Measurements from ENCODE around the gene KLK8.
"Not testable (repeated sequence)": the region's sequence is repeated elsewhere in the genome, so short reads cannot be mapped to it uniquely, and the experiment has no call there.

KLK8 gene

GRCh38 chr19:50982186-50982585 lies 19.2 kb downstream of the KLK8 start:
- no peak for DNase-seq (ENCODE audit: low read depth)

GRCh38 chr19:50981587-50982146 lies 19.7 kb downstream of the KLK8 start:
- DNase-seq (ENCODE audit: low read depth), result no peak

DNA sequence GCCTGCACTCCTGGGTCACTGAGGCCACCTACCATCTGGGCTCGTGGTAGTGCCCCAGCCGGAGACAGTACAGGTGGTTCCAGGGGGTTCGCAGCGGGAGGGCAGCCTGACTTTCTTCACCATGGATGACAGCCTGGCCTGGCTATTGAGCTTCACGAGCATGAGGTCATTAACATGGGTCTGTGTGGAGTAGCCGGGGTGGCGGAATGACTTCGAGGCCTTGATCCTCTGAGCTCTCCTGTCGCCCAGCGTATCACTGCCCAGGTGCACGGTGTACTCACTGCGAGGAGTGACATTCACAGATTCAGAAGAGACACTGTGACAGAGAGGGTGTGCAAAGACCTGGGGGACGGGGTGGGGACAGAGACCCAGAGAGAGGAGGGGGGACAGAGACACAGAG lies 21.2 kb downstream of the KLK8 start:
- no peak for DNase-seq (ENCODE audit: low read depth)

- DNase-seq (ENCODE audit: low read depth), result no peak
Measured at GRCh38 chr19:50979758-50980157, 21.6 kb downstream of the KLK8 start.

- no peak for DNase-seq (ENCODE audit: low read depth)
Measured at GRCh38 chr19:50978772-50979390, 22.5 kb downstream of the KLK8 start.

- DNase-seq (ENCODE audit: low read depth), result no peak
Measured at GRCh38 chr19:50977626-50978025, 23.8 kb downstream of the KLK8 start.

- no peak for DNase-seq (ENCODE audit: low read depth)
Measured at GRCh38 chr19:50975766-50976165, 25.6 kb downstream of the KLK8 start.

DNA sequence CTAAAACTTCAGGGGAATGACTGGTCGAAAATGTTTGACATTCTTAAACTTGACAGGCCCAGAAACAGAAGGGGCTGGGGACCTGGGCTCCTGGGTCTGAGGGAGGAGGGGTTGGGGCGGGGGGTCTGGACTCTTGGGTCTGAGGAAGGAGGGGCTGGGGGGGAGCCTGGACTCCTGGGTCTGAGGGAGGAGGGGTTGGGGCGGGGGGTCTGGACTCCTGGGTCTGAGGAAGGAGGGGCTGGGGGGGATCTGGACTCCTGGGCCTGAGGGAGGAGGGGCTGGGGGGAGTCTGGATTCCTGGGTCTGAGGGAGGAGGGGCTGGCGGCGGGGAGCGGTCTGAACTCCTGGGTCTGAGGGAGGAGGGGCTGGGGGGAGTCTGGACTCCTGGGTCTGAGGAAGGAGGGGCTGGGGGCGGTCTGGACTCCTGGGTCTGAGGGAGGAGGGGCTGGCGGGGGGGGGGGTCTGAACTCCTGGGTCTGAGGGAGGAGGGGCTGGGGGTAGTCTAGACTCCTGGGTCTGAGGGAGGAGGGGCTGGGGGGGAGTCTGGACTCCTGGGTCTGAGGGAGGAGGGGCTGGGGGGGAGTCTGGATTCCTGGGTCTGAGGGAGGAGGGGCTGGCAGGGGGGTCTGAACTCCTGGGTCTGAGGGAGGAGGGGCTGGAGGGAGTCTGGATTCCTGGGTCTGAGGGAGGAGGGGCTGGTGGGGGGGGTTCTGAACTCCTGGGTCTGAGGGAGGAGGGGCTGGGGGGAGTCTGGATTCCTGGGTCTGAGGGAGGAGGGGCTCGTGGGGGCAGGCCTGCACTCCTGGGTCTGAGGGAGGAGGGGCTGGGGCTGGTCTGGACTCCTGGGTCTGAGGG lies 26.5 kb downstream of the KLK8 start:
- no peak for DNase-seq (ENCODE audit: low read depth)

GRCh38 chr19:50972795-50973376 lies 28.5 kb downstream of the KLK8 start:
- no peak for DNase-seq (ENCODE audit: low read depth)

DNA sequence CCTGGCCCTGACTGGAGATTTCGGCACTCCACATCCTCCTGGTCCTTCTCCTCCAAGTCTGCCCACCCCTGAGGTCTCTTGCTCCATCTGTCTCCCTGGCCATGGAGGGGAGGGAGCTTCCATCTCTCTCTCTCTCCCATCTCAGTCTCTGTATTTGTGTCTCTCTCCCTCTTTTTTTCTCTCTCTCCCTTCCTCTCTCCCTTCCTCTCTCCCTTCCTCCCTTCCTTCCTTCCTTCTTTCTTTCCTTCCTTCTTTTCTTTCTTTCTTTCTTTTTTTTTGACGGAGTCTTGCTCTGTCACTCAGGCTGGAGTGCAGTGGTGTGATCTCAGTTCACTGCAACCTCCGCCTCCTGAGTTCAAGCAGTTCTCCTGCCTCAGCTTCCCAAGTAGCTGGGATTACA lies 31.6 kb downstream of the KLK8 start:
- not testable (repeated sequence) for DNase-seq (ENCODE audit: low read depth)

GRCh38 chr19:50969413-50969760 lies 32.0 kb downstream of the KLK8 start, which contains the start of gene KLK6:
Gene KLK6, minus strand, starts transcription at chr19:50969591. Its CDS starts 1,487 bp downstream, at chr19:50968104.
- DNase-seq (ENCODE audit: low read depth), result no peak

DNA sequence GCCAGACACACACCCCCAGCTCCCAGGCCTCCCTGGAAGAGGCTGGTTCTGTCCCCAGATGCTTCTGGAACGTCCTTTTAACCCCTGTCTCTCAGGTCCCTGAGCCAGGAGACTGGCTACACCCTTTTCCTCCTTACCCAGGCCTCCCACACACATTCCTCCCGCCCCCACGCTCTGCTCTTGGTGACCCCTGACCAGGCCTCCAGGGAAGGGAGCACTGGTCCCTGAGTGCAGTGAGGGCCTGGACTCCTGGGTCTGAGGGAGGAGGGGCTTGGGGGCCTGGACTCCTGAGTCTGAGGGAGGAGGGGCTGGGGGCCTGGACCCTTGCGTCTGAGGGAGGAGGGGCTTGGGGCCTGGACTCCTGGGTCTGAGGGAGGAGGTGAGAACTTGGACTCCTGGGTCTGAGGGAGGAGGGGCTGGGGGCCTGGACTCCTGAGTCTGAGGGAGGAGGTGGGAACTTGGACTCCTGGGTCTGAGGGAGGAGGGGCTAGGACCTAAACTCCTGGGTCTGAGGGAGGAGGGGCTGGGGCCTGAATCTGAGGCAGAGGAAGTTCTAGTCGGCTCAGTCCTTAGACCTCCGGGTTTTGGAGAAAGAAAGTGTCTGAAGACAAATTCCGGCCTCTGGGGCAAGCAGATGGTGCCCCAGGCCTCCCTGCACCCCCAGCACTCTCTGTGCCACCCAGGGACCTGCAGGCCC lies 32.5 kb downstream of the KLK8 start:
- DNase-seq (ENCODE audit: low read depth), result no peak

DNA sequence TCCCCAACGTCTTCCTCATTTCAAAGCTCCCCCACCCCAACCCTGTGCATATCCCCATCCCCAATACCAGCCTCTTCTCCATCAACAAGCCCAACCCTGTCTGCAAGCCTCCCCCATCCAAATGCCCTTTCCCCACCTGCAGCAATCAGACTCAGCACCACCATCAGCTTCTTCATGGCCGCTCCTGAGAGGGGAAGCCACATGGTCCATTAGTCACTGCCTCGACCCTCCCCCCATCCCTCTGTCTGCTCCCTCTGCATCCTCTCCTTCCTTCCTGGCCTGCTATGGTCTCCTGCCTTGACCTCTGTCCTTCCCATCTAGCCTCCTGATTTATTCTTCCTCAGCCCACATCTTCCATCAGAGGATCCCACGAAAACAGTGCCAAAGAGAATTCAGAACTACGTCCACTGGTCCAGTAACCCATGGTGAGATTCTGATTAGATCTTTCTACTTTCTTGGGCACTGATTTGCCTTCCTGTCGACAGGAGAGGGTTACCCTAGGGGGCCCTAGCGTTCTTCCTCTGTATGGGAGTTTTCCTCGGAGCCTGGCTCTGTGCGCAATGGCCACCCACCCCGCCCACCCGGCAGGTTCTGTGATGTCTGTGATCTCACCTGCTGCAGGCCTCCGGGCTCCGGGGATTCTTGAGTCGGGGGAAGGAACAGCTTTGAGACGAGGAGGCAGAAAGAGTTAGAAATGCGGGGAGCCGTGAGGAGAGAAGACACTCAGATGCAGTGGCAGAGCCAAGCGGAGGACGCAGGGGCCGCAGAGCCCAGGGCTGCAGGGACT lies 33.3 kb downstream of the KLK8 start:
- no peak for DNase-seq (ENCODE audit: low read depth)

GRCh38 chr19:50964266-50964665 lies 37.1 kb downstream of the KLK8 start:
- DNase-seq (ENCODE audit: low read depth), result no peak

- no peak for DNase-seq (ENCODE audit: low read depth)
Measured at GRCh38 chr19:50963381-50963780, 38.0 kb downstream of the KLK8 start.

DNA sequence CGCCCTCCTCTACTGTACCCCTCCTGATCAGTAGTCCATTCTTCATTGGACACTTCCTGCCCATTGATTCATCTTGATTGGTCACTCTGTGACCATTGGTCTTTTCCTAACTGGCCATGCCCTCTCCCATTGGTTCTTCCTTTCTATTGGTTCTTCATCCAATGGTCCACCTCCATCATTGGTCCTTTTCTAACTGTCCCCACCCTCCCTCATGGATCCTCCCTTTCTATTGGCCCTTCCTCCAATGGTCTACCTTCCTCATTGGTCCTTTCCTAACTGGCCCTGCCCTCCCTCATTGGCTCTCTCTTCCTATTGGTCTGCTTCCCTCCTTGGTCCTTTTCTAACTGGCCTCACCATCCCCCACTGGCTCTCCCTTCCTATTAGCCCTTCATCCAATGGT lies 39.2 kb downstream of the KLK8 start:
- no peak for DNase-seq (ENCODE audit: low read depth)

GRCh38 chr19:50959731-50960500 lies 41.5 kb downstream of the KLK8 start:
- DNase-seq (ENCODE audit: low read depth), result no peak

DNA sequence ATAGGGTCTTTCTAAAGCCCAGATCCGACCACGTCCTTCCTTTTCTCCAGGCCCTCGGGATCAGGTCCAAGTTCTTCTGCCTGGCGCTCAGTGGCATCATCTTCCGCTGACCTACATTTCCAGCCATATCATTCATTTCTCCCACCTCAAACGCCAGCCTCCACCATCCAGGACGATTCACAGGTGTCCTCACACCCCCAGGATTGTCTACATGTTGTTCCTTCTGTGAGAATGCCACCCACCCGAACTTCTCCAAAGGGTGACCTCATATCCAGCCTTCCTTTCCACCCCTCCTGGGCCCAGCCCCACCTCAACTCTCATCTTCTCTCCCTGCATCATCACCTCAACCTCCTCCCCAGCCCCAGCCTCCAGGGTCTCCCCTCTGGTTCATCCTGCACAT lies 43.8 kb downstream of the KLK8 start:
- no peak for DNase-seq (ENCODE audit: low read depth)

DNA sequence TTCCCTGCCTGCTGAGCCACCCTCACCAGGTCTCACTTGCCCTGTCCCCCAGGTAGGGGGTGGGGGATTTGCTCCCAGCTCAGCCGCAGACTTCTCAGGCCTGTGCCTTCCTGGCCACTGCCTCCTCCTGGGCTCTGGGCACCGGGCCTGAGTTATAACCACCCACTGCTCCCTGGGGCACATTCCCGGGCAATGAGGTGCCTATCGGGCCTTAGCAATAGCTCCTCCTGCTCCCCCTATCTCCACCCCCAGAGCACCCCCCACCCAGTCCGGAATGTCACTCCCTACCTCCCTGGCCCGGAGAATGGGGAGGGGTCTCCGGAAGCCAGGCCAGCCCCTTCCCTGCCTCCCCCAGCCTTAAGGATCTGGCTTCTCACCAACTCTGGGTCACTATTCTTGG lies 48.5 kb downstream of the KLK8 start, which contains the start of gene KLK5:
Gene KLK5, minus strand, starts transcription at position 129 of the 400 bp plus-strand sequence. CDS start 381 bp downstream, outside the sequence.
- no peak for DNase-seq (ENCODE audit: low read depth)

- DNase-seq (ENCODE audit: low read depth), result no peak
Measured at GRCh38 chr19:50949861-50950260, 51.5 kb downstream of the KLK8 start.

DNA sequence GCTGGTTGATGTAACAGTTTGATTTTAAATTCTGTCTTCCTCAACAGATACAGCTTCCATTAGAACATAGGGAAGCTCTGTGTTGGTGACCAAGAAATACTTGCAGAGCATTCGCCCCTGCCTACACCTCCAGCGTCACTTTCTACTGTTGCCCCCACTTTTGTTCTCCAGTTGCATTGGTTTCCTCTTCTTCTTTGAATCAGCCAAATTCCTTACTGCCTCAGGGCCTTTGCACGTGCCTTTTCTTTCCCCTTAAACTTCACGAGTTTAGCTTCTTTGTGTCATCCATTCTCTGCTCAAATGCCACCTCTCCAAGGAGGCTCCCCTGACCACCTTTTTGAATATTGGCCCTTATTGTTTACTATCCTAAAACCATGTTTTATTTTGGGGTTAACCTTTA lies 54.3 kb downstream of the KLK8 start:
- DNase-seq (ENCODE audit: low read depth), result no peak
